ENCODE results near the gene SEMA5A. TPM values are rescaled to one million over a fixed set of nuclear protein-coding genes. Genes with fewer than 3 reads are reported as not detected.
A peak's percentile ranks its signal among the peaks of the same experiment; 100 is the strongest.

The SEMA5A gene
- total and polyA plus RNA-seq, 2 of the 8 experiments (the other 6 are each of a cell fraction or from before 2014, with no cell fraction given): 5.3 to 8.9 TPM

DNA sequence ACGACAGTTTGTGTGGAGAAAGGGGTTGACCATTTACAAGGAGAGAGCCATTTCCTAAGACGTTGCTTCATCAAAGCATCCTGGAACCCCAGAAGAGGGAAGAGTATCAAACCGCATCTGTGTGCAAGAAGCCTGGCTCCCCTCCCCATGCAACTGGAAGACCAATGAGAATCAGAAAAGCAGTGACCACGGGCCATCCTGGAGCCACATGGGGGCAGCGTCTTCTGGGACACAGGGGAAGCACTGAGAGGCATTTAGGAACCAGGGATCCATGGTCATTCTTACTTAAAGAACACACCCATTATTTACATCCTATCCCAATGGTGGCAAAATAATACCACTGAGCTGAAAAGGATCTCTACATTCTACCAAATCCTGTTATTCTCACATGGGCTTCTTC lies 29.3 kb downstream of the SEMA5A start:
- H3K79me2 ChIP-seq (ENCODE audit: control insufficient read depth in 1 of 2, insufficient read depth in 2 of 2, low read length in 2 of 2): no peaks in the 10 kb centered on the region
- H3K23me2 ChIP-seq (ENCODE audit: low read depth, low read length): no peaks in the 10 kb centered on the region
- H4K91ac ChIP-seq (replicated peaks; ENCODE audit: insufficient read length, low read length): no peak overlapping the region
- H4K8ac ChIP-seq (ENCODE audit: extremely low read depth, insufficient read depth, low read length): no peak overlapping the region
- POLR2A ChIA-PET (ENCODE audit: partially characterized antibody): no interaction called here
- no peak overlapping the region for H3K9ac ChIP-seq (replicated peaks in 1 of 4; ENCODE audit: extremely low read depth in 1 of 4, low read depth in 3 of 4, low read length in 3 of 4)
- H2BK120ac ChIP-seq (replicated peaks; ENCODE audit: low read depth, low read length): no peak overlapping the region
- no peaks in the 10 kb centered on the region for H3K36me3 ChIP-seq (ENCODE audit: control insufficient read depth in 2 of 4, insufficient read depth in 4 of 4, low read length in 3 of 4)
- H4K20me1 ChIP-seq (replicated peaks in 1 of 2; ENCODE audit: control insufficient read depth in 1 of 2, insufficient read depth in 2 of 2, low read length in 2 of 2): peaks cover 0 to 2% of the 10 kb centered on the region in 2 experiments
- H3K23ac ChIP-seq (ENCODE audit: insufficient read length): no peak overlapping the region
- no peak overlapping the region for H3K27ac ChIP-seq (ENCODE audit: low read depth, low read length)
- H2AK5ac ChIP-seq (ENCODE audit: low read depth, low read length): no peak overlapping the region
- DNase-seq (ENCODE audit: low read depth in 1 of 2, low spot score in 2 of 2) (no peak), FAIRE-seq (no peak)
- no peak overlapping the region for H2BK15ac ChIP-seq (ENCODE audit: low read length)
- H3K14ac ChIP-seq (ENCODE audit: insufficient read length): no peak overlapping the region
- H4K5ac ChIP-seq (ENCODE audit: insufficient read length, low read depth, low read length): no peak overlapping the region
- no peaks in the 10 kb centered on the region for H3K27me3 ChIP-seq (replicated peaks in 1 of 4; ENCODE audit: control insufficient read depth in 3 of 4, extremely low read depth in 1 of 4, insufficient read depth in 3 of 4, low read length in 3 of 4)
- H2BK5ac ChIP-seq (ENCODE audit: low read depth, low read length): no peak overlapping the region
- no peak overlapping the region for H2BK12ac ChIP-seq (ENCODE audit: low read depth, low read length)
- peaks cover 3% of the 10 kb centered on the region for H3K79me1 ChIP-seq (ENCODE audit: low read depth, low read length)
- no peak overlapping the region for H2AFZ ChIP-seq (ENCODE audit: low read length)
- no peak overlapping the region for H3K4ac ChIP-seq (replicated peaks; ENCODE audit: insufficient read length, low read depth, low read length)
- CTCF ChIA-PET (ENCODE audit: partially characterized antibody): interaction anchor here (1.1 to 3.2 kb wide), 6 partner anchors 10 to 154 kb away, joined by 3 to 10 read pairs (median 4); no protein-coding TSS in a partner anchor
- no peaks in the 10 kb centered on the region for H3K4me1 ChIP-seq (replicated peaks in 1 of 4; ENCODE audit: control insufficient read depth in 3 of 4, insufficient read depth in 4 of 4, low read length in 3 of 4)
- TF ChIP-seq RAD21 (IDR thresholded peaks at IDR 0.05 in 1 of 2, conservative IDR thresholded peaks at IDR 0.05 in 1 of 2; ENCODE audit: low read depth in 2 of 2, low read length in 2 of 2) (peak; percentile 58 to 61), KDM4A (IDR thresholded peaks at IDR 0.05; ENCODE audit: low read depth, low read length, severe bottlenecking) (no peak)
- TF ChIP-seq, protein P1, sequence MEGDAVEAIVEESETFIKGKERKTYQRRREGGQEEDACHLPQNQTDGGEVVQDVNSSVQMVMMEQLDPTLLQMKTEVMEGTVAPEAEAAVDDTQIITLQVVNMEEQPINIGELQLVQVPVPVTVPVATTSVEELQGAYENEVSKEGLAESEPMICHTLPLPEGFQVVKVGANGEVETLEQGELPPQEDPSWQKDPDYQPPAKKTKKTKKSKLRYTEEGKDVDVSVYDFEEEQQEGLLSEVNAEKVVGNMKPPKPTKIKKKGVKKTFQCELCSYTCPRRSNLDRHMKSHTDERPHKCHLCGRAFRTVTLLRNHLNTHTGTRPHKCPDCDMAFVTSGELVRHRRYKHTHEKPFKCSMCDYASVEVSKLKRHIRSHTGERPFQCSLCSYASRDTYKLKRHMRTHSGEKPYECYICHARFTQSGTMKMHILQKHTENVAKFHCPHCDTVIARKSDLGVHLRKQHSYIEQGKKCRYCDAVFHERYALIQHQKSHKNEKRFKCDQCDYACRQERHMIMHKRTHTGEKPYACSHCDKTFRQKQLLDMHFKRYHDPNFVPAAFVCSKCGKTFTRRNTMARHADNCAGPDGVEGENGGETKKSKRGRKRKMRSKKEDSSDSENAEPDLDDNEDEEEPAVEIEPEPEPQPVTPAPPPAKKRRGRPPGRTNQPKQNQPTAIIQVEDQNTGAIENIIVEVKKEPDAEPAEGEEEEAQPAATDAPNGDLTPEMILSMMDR (IDR thresholded peaks at IDR 0.05; ENCODE audit: control extremely low read depth in 1 of 3, insufficient read depth in 1 of 3, low read depth in 1 of 3, low read length in 3 of 3): peak; percentile 43 to 59 (median 55); a peak in 3 of 4 replicates
- H3K9me3 ChIP-seq (ENCODE audit: insufficient read depth in 2 of 2, low read depth in 1 of 2, low read length in 1 of 2): no peaks in the 10 kb centered on the region
- no peak overlapping the region for H3K4me2 ChIP-seq (ENCODE audit: insufficient read depth in 1 of 2, low read depth in 2 of 2, low read length in 2 of 2)
- no peak overlapping the region for H3K4me3 ChIP-seq (ENCODE audit: extremely low read depth in 1 of 4, insufficient read depth in 2 of 4, low read depth in 3 of 4, low read length in 4 of 4)
- H2BK20ac ChIP-seq (ENCODE audit: low read length): no peak overlapping the region
- H3K18ac ChIP-seq (ENCODE audit: extremely low read depth, low read length): no peak overlapping the region
- H3K56ac ChIP-seq (replicated peaks; ENCODE audit: insufficient read length, low read depth, low read length): no peak overlapping the region
- 72% methylated on average over 5 of the region's 5 CpGs; no CpG with 5 or more reads in 1 of the 2 experiments for WGBS, 2 experiments (ENCODE audit: extremely low coverage in 1 of 2, insufficient coverage in 1 of 2, insufficient read length in 1 of 2, insufficient replicate concordance in 2 of 2, low coverage in 1 of 2, low lambda C conversion rate in 2 of 2, missing lambda C conversion rate in 1 of 2)

All from H1 (cell line).